Omental fat pad (tissue), 4 donors: ENCODE measurements around the gene CD320. TPM values are rescaled to one million over a fixed set of nuclear protein-coding genes. Genes with fewer than 3 reads are reported as not detected.
"Not testable (repeated sequence)": the region's sequence is repeated elsewhere in the genome, so short reads cannot be mapped to it uniquely, and the experiment has no call there.

Source experiments
- ATAC-seq: fragments of 150-250 bp; one replicate; pipeline ENCODE4 v1.9.1; 2016; ENCODE audit warnings: mild to moderate bottlenecking, moderate library complexity; ENCODE audit not compliant: low FRiP score
- DNase-seq: peaks from one replicate; pipeline ENCODE4 v3.0.0-alpha.2; 2019; ENCODE audit warnings: low spot score
- total RNA-seq, 4 donors: library from RNA; depleted of rRNA; stranded (reverse); fragments of >200 nt; gene quantifications; one replicate each; pipeline ENCODE4 v1.1.0, GENCODE V29; 2016
- TF ChIP-seq, protein P1 (sequence below), 3 donors: fragments of 450-650 bp; IDR thresholded peaks; one replicate each; pipeline ENCODE4 v1.5.1; 2016 to 2017; ENCODE audit warnings: antibody characterized with exemption in 3 of 3, mild to moderate bottlenecking in 3 of 3, moderate library complexity in 2 of 3

Gene CD320
- 100 to 1,000 TPM in 2 of 4 donors, 10 to 100 TPM in 2; 49.3 to 126 (median 79.3) TPM for total RNA-seq

DNA sequence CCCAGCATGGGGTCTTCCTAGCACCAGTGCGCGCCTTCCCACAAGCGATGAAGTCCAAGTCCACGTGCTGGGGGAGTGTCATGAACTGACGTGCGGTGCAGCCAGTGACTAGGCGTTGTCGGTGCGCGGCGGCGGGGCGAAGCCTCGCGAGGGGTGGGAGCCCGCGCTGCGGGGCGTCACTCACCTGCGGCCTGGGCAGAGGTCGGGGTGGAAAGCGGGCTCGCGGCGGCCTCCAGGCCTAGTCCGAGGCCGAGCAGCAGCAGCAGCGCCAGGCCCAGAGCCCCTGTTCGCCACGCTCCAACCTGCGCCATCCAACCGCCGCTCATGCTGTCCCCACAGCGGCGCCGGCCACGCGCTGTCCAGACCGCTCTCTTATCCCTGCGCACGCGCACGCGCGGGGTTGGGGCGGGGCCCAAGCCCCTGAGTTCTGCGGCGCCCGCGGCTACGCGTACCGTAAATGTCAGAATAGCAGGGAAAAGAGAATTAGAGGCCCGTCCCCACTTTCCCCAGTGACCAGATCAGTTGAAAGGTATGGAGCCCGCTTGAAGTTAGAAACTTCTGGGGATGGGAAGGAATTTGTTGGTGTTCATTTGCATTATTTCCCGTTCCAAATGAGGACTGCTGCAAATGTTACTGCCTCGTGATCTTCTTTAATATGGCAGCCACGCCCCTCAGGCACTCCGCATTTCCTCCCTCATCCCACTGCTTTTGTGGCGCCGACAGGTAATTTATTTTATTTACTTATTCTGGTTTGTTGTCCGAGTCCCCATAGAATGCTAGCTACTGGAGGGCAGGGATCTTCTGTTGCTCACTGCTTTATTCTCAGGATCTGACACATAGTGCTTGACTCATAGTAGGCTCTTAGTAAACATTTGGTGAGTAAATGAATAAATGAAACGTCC, at the start of gene CD320:
Gene CD320 (minus strand): TSS at position 394 of the 902 bp plus-strand sequence. CDS start 68 bp downstream, at position 326.
- TF ChIP-seq, protein P1, sequence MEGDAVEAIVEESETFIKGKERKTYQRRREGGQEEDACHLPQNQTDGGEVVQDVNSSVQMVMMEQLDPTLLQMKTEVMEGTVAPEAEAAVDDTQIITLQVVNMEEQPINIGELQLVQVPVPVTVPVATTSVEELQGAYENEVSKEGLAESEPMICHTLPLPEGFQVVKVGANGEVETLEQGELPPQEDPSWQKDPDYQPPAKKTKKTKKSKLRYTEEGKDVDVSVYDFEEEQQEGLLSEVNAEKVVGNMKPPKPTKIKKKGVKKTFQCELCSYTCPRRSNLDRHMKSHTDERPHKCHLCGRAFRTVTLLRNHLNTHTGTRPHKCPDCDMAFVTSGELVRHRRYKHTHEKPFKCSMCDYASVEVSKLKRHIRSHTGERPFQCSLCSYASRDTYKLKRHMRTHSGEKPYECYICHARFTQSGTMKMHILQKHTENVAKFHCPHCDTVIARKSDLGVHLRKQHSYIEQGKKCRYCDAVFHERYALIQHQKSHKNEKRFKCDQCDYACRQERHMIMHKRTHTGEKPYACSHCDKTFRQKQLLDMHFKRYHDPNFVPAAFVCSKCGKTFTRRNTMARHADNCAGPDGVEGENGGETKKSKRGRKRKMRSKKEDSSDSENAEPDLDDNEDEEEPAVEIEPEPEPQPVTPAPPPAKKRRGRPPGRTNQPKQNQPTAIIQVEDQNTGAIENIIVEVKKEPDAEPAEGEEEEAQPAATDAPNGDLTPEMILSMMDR (IDR thresholded peaks at IDR 0.05): no peak
- ATAC-seq: peak; percentile 95
- peak; percentile 81 for DNase-seq

DNA sequence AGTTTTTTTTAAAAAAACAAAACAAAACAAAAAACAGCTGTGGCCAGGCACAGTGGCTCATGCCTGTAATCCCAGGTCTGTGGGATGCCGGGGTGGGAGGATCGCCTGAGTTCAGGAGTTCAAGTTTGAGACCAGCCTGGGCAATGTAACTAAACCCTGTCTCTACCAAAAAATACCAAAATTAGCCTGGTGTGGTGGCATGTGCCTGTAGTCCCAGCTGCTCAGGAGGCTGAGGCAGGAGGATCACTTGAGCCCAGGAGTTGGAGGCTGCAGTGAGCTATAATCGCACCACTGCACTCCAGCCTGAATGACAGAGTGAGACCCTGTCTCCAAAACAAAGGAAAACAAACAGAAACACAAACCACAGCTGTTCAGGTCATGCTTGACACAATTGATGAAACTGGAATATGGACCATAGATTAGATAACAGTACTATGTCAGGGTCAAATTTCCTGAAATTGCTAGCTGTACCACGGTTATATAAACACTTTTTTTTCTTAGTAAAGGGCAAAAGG, 48.9 kb upstream of the CD320 start:
- TF ChIP-seq, protein P1 (IDR thresholded peaks at IDR 0.05): no peak
- no peak for DNase-seq
- no peak for ATAC-seq

DNA sequence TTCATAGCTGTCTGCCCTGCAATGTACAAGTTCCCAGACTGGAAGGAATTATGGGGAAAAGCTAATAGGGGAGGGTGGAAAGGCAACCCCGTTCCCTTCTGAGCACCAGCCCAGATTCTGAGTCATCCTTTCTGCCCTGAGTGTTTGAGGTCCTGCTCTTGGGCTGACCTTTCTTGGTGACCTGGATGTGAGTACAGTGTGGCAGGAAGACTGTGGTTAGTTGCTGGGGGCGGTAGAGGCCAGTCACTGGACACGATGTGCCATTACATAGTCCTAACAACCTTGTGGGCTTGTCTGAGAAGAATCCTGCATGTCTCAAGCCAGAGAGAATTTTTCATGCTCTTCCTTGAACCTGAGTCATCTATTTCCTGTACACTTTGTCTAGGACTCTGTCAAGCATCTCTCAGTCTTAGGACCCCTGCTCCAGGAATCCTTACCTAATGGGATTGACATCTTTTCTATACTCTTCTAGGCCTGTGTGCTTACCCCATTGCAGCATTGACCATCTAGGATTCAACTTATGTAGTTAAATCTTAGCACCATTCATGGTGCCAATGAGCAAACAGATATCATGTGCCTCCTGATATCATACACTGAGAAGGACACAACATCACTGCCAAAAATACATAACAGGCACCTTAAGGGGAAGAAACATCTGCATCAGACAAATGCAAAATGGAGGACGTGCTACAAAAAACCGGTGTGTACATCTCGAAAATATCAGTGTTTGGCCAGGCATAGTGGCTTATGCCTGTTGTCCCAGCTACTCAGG, 47.7 kb upstream of the CD320 start:
- peak; percentile 91 for ATAC-seq
- TF ChIP-seq, protein P1 (IDR thresholded peaks at IDR 0.05): no peak
- DNase-seq: peak; percentile 47

DNA sequence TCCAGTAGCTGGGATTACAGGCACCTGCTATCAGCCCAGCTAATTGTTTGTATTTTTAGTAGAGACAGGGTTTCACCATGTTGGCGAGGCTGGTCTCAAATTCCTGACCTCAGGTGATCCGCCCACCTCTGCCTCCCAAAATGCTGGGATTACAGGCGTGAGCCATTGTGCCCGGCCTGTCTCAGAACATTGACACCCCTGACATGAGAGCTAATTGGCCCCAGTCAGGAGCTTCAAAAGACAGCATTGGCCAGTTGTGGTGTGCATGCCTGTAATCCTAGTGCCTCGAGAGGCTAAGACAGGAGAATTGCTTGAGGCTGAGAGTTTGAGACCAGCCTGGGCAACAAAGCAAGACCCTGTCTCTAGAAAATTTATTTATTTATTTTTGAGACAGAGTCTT, 44.7 kb upstream of the CD320 start:
- DNase-seq, ATAC-seq: not testable (repeated sequence)

DNA sequence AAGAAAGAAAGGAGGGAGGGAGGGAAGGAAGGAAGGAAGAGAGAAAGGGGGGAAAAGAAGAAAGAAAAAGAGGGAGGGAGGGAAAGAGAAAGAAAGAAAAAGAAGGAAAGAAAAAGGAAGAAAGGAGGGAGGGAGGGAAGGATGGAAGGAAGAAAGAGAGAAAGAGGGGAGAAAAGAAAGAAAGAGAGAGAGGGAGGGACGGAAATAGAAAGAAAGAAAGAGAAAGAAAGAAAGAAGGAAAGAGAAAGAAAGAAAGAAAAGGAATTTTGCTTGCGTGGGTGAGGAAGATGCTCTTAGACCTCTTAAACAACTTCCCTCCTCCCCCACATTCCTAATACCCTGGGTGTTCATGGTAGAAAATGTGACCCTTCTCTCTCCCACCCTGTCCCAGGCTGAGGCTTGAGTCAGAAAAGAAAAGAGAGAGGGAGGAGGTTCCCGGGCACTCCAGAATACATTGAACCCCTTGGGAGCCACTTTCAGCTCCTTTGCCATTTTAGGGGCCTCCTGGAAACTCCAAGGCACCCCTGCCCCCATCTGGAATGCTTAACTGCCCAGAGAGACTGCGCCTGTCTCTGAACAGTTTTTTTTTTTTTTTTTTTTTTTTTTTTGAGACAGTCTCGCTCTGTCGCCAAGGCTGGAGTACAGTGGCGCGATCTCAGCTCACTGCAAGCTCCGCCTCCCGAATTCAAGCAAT, 44.1 kb upstream of the CD320 start:
- ATAC-seq (peak; percentile 58), DNase-seq (no peak)
- TF ChIP-seq, protein P1 (IDR thresholded peaks at IDR 0.05): no peak

DNA sequence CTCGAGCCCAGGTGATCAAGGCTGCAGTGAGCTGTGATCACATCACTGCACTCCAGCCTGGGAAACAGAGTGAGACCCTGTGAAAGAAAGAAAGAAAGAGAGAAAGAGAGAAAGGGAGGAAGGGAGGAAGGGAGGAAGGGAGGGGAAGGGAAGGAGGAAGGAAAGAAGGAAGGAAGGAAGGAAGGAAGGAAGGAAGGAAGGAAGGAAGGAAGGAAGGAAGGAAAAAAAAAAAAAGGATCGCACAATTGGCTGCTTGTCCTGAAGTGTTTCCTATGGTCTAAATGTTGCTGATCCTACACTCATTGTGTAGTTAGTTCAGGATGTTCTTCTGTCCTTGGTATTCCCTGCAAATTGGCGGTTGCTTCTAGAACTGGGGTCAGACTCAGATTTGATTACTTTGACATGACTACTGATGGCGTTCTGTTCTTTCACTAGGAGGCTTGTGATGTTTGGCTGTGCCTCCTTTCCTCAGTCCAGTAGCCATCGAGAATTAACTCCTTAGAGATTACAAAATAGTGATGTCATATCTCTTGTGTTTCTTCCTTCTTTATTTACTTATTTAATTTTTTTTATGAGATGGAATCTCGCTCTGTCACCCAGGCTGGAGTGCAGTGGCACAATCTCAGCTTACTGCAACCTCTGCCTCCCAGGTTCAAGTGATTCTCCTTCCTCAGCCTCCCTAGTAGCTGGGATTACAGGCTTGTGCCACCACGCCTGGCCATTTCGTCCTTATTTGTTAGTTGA, 41.6 kb upstream of the CD320 start:
- not testable (repeated sequence) for ATAC-seq, DNase-seq

DNA sequence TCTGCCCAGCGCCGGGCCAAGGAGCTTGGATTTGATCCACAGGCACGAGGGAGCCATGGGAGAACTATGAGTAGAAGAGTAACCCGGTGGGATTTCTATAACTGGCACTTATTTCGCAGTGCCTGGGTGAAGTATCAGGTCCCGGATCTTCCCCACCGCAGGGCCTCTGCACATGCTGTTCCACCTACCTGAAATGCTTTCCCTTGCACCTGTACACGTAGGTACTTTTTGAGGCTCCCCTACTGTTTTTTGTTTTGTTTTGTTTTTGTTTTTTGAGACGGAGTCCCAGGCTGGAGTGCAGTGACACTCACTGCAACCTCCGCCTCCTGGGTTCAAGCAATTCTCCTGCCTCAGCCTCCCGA, 35.3 kb upstream of the CD320 start:
- DNase-seq (no peak), ATAC-seq (no peak)
- TF ChIP-seq, protein P1 (IDR thresholded peaks at IDR 0.05): no peak
